ENCODE data around the gene UNKL.

The UNKL gene

GRCh38 chr16:1366060-1366711 lies 48.3 kb downstream of the UNKL start:
- H3K4me3 ChIP-seq (ENCODE audit: low read depth, low read length), result no peak overlapping the region
- no peak for TF ChIP-seq CTCF (IDR thresholded peaks at IDR 0.05; ENCODE audit: insufficient read depth, low read length, missing control alignments)
- ChIA-PET CTCF (interaction anchor here (1.1 to 4.8 kb wide), 3 partner anchors 8 to 13 kb away, joined by 3 to 37 read pairs (median 33); no protein-coding TSS in a partner anchor), POLR2A (interaction anchor here (1.4 kb wide), 1 partner anchor 13 kb away, joined by 3 read pairs; no protein-coding TSS in a partner anchor)
- no peak for DNase-seq (ENCODE audit: low read depth, low spot score)

GRCh38 chr16:1364510-1364909 lies 50.0 kb downstream of the UNKL start:
- DNase-seq (ENCODE audit: low read depth, low spot score), result no peak
- POLR2A ChIA-PET, result no interaction called here
- no peak overlapping the region for H3K4me3 ChIP-seq (ENCODE audit: low read depth, low read length)
- TF ChIP-seq CTCF (IDR thresholded peaks at IDR 0.05; ENCODE audit: insufficient read depth, low read length, missing control alignments), result no peak
- CTCF ChIA-PET, result interaction anchor here (1.0 to 4.8 kb wide), 8 partner anchors 10 to 360 kb away, joined by 3 to 37 read pairs (median 5); no protein-coding TSS in a partner anchor

GRCh38 chr16:1363501-1364041 lies 50.9 kb downstream of the UNKL start:
- peak; percentile 94 for TF ChIP-seq CTCF (IDR thresholded peaks at IDR 0.05; ENCODE audit: insufficient read depth, low read length, missing control alignments)
- ChIA-PET CTCF (interaction anchor here (0.8 to 4.8 kb wide), 18 partner anchors 8 to 361 kb away, joined by 3 to 37 read pairs (median 4); no protein-coding TSS in a partner anchor), POLR2A (no interaction called here)
- no peak overlapping the region for H3K4me3 ChIP-seq (ENCODE audit: low read depth, low read length)
- DNase-seq (ENCODE audit: low read depth, low spot score), result no peak

- no peak for DNase-seq (ENCODE audit: low read depth, low spot score)
- CTCF ChIA-PET, result interaction anchor here (0.9 to 4.8 kb wide), 14 partner anchors 9 to 254 kb away, joined by 3 to 37 read pairs (median 4); no protein-coding TSS in a partner anchor
- no peak for TF ChIP-seq CTCF (IDR thresholded peaks at IDR 0.05; ENCODE audit: insufficient read depth, low read length, missing control alignments)
- POLR2A ChIA-PET, result no interaction called here
- no peak overlapping the region for H3K4me3 ChIP-seq (ENCODE audit: low read depth, low read length)
Measured at GRCh38 chr16:1362807-1363206, 51.7 kb downstream of the UNKL start.

GRCh38 chr16:1361685-1362360 lies 52.7 kb downstream of the UNKL start:
- TF ChIP-seq CTCF (IDR thresholded peaks at IDR 0.05; ENCODE audit: insufficient read depth, low read length, missing control alignments), result no peak
- CTCF ChIA-PET, result interaction anchor here (1.0 to 4.8 kb wide), 3 partner anchors 8 to 17 kb away, joined by 3 to 37 read pairs (median 33); partner anchors contain the start of genes GNPTG and TSR3
- POLR2A ChIA-PET, result no interaction called here
- H3K4me3 ChIP-seq (ENCODE audit: low read depth, low read length), result no peak overlapping the region
- no peak for DNase-seq (ENCODE audit: low read depth, low spot score)
